Karpas-422 (cell line): ENCODE results near the gene KIF6. TPM values are rescaled to one million over a fixed set of nuclear protein-coding genes. Genes with fewer than 3 reads are reported as not detected.
"Not testable (repeated sequence)": the region's sequence is repeated elsewhere in the genome, so short reads cannot be mapped to it uniquely, and the experiment has no call there.

Source experiments
- DNase-seq: peaks from one replicate; pipeline ENCODE4 v3.0.0-alpha.2; 2015
- H2AFZ ChIP-seq: fragments of 200-600 bp; sonication (generic); 2 replicates; pipeline ENCODE4 v1.6.1; 2014; ENCODE audit warnings: antibody characterized with exemption, low read length, mixed read lengths
- H3K27ac ChIP-seq: fragments of 200-600 bp; sonication (generic); 2 replicates; pipeline ENCODE4 v1.5.1; 2014; ENCODE audit warnings: mild to moderate bottlenecking, low read length, moderate library complexity
- H3K27me3 ChIP-seq: fragments of 200-600 bp; sonication (generic); 2 replicates; pipeline ENCODE4 v1.6.1; 2014; ENCODE audit warnings: low read length, mixed read lengths
- H3K36me3 ChIP-seq: fragments of 200-600 bp; sonication (generic); 2 replicates; pipeline ENCODE4 v1.6.1; 2014; ENCODE audit warnings: low read length, mixed read lengths; ENCODE audit not compliant: insufficient read depth
- H3K4me1 ChIP-seq: fragments of 200-600 bp; sonication (generic); 2 replicates; pipeline ENCODE4 v1.6.1; 2014; ENCODE audit warnings: mild to moderate bottlenecking, low read length, mixed read lengths
- H3K4me2 ChIP-seq: fragments of 200-600 bp; sonication (generic); 2 replicates; pipeline ENCODE4 v1.6.1; 2014; ENCODE audit warnings: low read length, low read depth, mild to moderate bottlenecking; ENCODE audit not compliant: poor library complexity, severe bottlenecking
- H3K4me3 ChIP-seq: fragments of 200-600 bp; sonication (generic); 2 replicates; pipeline ENCODE4 v1.5.1; 2014; ENCODE audit warnings: mild to moderate bottlenecking, antibody characterized with exemption, low read length, mixed read lengths
- H3K79me2 ChIP-seq: fragments of 200-600 bp; sonication (generic); 2 replicates; pipeline ENCODE4 v1.6.1; 2014; ENCODE audit warnings: mild to moderate bottlenecking, low read length, mixed read lengths
- H3K9ac ChIP-seq: fragments of 200-600 bp; sonication (generic); 2 replicates; pipeline ENCODE4 v1.6.0; 2014; ENCODE audit warnings: low read length
- H3K9me2 ChIP-seq: fragments of 200-600 bp; sonication (generic), shearing (Covaris generic); replicated peaks from 2 replicates; pipeline ENCODE4 v1.6.0; 2014; ENCODE audit warnings: mild to moderate bottlenecking, low read length, moderate library complexity; ENCODE audit not compliant: insufficient read depth
- H3K9me3 ChIP-seq: fragments of 300-700, 200-600 bp; sonication (generic); 2 replicates; pipeline ENCODE4 v1.6.1; 2014; ENCODE audit warnings: low read length, mixed read lengths
- H4K20me1 ChIP-seq: fragments of 200-600 bp; sonication (generic); 2 replicates; pipeline ENCODE4 v1.6.1; 2014; ENCODE audit warnings: mild to moderate bottlenecking, antibody characterized with exemption, low read length, low read depth; ENCODE audit not compliant: insufficient read depth
- total RNA-seq: library from RNA; depleted of rRNA; stranded (reverse); fragments of >200 nt; shearing (Covaris generic); gene quantifications from 2 replicates; pipeline ENCODE4 v1.2.3, GENCODE V29; 2014; ENCODE audit warnings: low replicate concordance

The KIF6 gene
- total RNA-seq, 1 experiment from 2014 or later, result not detected

DNA sequence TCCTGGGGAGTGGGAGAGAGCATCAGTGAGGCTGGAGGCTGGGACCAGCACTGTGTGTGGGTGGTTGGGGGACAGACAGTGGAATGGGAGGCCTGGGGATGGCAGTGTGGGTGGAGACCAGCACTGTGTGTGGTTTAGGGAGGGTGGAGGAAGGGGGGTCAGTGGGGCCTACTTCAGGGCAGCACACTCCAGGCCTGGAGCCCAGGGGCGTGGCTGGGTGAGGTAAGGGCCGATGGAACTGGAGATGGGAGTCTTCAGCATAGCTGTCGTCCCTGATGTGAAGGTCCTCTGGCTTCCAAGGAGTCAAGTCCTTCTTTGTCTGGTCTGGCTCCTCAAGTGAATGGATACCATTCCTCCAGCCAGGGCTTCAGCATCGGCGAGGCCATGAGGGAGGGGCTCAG, 429.6 kb downstream of the KIF6 start:
- no peaks in the 10 kb centered on the region for H3K9me3 ChIP-seq
- no peak overlapping the region for H3K27ac ChIP-seq
- H2AFZ ChIP-seq, result no peak overlapping the region
- no peak overlapping the region for H3K4me2 ChIP-seq
- H3K9ac ChIP-seq, result no peak overlapping the region
- H3K79me2 ChIP-seq, result no peaks in the 10 kb centered on the region
- no peaks in the 10 kb centered on the region for H3K36me3 ChIP-seq
- no peaks in the 10 kb centered on the region for H4K20me1 ChIP-seq
- H3K4me3 ChIP-seq, result no peak overlapping the region
- no peaks in the 10 kb centered on the region for H3K27me3 ChIP-seq
- no peaks in the 10 kb centered on the region for H3K4me1 ChIP-seq
- H3K9me2 ChIP-seq, result no peaks in the 10 kb centered on the region
- no peak for DNase-seq

DNA sequence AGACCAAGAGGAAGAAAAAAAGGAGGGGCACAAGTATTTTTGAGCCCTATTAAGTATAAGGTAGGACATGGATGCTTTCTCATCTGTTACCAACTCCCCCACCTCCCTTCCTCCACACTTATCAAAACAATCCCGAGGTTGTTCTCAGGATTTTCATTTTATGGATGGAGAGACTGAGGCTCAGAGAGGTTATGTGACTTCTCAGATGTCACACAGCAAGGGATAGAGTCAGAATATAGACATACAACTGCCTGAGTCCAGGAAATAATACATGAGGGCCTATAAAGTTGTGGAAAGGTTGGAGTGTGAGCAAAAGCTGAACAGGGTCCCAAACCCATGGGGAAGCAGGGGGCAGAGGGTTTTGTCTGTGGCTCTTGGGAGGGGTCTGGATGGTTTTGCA, 430.3 kb downstream of the KIF6 start:
- no peaks in the 10 kb centered on the region for H3K79me2 ChIP-seq
- no peaks in the 10 kb centered on the region for H3K4me1 ChIP-seq
- H3K27me3 ChIP-seq, result no peaks in the 10 kb centered on the region
- H3K9ac ChIP-seq, result no peak overlapping the region
- no peak overlapping the region for H3K4me2 ChIP-seq
- H4K20me1 ChIP-seq, result no peaks in the 10 kb centered on the region
- no peak overlapping the region for H3K4me3 ChIP-seq
- H2AFZ ChIP-seq, result no peak overlapping the region
- H3K9me2 ChIP-seq, result no peaks in the 10 kb centered on the region
- H3K36me3 ChIP-seq, result no peaks in the 10 kb centered on the region
- no peak for DNase-seq
- no peak overlapping the region for H3K27ac ChIP-seq
- H3K9me3 ChIP-seq, result no peaks in the 10 kb centered on the region

DNA sequence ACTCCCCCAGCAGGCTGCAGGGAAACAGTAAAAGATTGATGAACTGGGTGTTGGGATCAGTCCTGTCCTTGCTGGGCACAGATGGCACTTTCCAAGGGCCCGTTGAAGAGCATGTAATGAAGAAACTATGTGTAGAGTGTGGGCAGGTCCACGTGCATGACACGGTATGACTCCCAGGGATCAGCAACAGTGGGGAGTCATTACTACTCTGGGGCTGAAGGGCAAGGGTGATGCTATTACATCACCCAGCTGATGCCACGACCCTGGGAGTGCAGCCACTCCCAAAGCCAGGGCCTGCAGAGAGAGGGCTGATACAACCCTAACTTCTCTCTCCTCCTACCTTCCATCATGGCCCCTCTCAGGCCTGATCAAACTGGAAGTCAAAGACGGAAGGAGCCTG, 431.1 kb downstream of the KIF6 start:
- H3K4me2 ChIP-seq, result no peak overlapping the region
- H4K20me1 ChIP-seq, result no peaks in the 10 kb centered on the region
- no peak overlapping the region for H3K4me3 ChIP-seq
- H3K9me2 ChIP-seq, result no peaks in the 10 kb centered on the region
- H3K27me3 ChIP-seq, result no peaks in the 10 kb centered on the region
- no peak overlapping the region for H2AFZ ChIP-seq
- H3K36me3 ChIP-seq, result no peaks in the 10 kb centered on the region
- no peaks in the 10 kb centered on the region for H3K79me2 ChIP-seq
- no peak for DNase-seq
- no peak overlapping the region for H3K27ac ChIP-seq
- H3K9ac ChIP-seq, result no peak overlapping the region
- no peaks in the 10 kb centered on the region for H3K4me1 ChIP-seq
- H3K9me3 ChIP-seq, result no peaks in the 10 kb centered on the region

DNA sequence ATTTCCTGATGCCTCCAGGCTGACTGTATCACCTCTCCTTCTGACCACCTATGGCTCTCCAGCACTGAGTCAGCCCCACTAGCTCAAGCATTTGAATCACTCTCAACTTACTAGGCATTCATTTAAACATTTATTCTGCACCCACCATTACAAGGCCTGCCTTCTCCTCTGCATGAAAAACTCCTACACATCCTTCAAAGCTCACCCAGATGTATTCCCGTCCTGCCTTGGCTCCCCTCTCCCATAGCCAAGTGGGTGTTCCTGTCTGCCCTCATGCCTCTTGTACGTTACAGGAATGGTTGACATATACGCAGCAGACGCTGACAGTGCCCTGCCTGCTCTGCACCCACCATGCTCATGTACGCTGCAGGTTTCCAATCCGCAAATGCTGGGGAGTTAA, 432.6 kb downstream of the KIF6 start:
- H3K9ac ChIP-seq, result no peak overlapping the region
- H3K27ac ChIP-seq, result no peak overlapping the region
- no peaks in the 10 kb centered on the region for H3K9me2 ChIP-seq
- H2AFZ ChIP-seq, result no peak overlapping the region
- no peaks in the 10 kb centered on the region for H3K27me3 ChIP-seq
- no peaks in the 10 kb centered on the region for H3K36me3 ChIP-seq
- no peak overlapping the region for H3K4me2 ChIP-seq
- DNase-seq, result no peak
- no peak overlapping the region for H3K4me3 ChIP-seq
- no peaks in the 10 kb centered on the region for H4K20me1 ChIP-seq
- H3K79me2 ChIP-seq, result no peaks in the 10 kb centered on the region
- H3K4me1 ChIP-seq, result no peaks in the 10 kb centered on the region
- no peaks in the 10 kb centered on the region for H3K9me3 ChIP-seq

DNA sequence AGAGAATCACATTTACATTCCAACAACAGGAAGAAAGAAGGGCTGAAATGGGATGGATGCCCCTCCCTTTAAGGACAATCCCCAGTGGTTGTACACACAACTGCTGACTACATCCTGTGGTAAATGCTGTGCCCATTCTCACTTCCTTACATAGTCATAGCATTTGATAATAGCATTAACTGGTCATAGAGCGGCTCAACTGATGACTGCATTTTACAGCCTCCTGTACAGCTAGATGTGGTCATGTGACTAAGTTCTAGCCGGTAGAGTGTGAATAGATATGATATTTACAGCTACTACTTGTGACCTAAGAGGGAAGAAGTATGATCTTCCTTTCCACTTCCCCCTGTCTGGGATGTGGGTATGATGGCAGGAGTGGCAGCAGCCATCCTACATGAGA, 435.7 kb downstream of the KIF6 start:
- Histone ChIP-seq H3K36me3 (no peaks in the 10 kb centered on the region), H3K9me3 (no peaks in the 10 kb centered on the region), H3K9ac (no peak overlapping the region), H3K4me3 (no peak overlapping the region), H4K20me1 (no peaks in the 10 kb centered on the region), H3K27me3 (no peaks in the 10 kb centered on the region), H3K4me1 (no peaks in the 10 kb centered on the region), H3K79me2 (no peaks in the 10 kb centered on the region), H2AFZ (no peak overlapping the region), H3K27ac (no peak overlapping the region), H3K4me2 (no peak overlapping the region), H3K9me2 (no peaks in the 10 kb centered on the region)
- DNase-seq, result no peak

DNA sequence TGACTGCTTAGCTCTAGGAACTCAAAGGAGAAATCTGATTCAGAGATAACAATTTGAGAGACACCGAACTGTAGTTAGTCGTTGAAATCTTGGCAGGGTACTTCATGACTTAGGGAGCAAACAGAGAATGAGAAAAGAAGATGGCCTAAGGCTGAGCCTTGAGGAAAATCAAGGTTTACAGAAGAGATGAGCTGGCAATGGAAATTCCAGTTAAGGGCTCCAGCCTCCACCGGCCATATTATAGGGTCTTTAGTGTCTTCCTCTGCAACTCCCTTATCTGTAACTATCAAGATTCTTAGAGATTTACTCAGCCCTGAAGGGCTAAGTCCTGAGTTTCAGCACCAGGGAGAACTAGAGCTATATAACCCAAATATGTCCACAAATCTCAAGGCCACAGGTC, 437.6 kb downstream of the KIF6 start:
- Histone ChIP-seq H3K79me2 (no peaks in the 10 kb centered on the region), H3K4me2 (no peak overlapping the region), H3K4me3 (no peak overlapping the region), H3K9me2 (no peaks in the 10 kb centered on the region), H3K9me3 (no peaks in the 10 kb centered on the region), H3K27ac (no peak overlapping the region), H3K9ac (no peak overlapping the region), H3K27me3 (no peaks in the 10 kb centered on the region), H3K36me3 (no peaks in the 10 kb centered on the region), H2AFZ (no peak overlapping the region), H3K4me1 (no peaks in the 10 kb centered on the region), H4K20me1 (no peaks in the 10 kb centered on the region)
- no peak for DNase-seq

DNA sequence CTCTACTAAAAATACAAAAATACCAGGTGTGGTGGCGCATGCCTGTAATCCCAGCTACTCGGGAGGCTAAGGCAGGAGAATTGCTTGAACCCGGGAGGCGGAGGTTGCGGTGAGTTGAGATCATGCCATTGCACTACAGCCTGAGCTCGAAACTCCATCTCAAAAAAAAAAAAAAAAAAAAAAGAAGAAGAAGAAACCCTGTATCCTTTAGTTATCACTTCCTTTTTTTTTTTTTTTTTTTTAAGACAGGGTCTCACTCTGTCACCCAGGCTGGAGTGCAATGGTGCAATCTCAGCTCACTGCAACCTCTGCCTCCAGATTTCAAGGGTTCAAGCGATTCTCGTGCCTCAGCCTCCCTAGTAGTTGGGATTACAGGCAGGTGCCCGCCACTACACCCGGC, 438.6 kb downstream of the KIF6 start:
- H3K4me1 ChIP-seq, H3K27me3 ChIP-seq, H3K4me2 ChIP-seq, DNase-seq, H3K4me3 ChIP-seq, H4K20me1 ChIP-seq, H3K27ac ChIP-seq, H3K9me2 ChIP-seq, H3K36me3 ChIP-seq, H3K9me3 ChIP-seq, H3K9ac ChIP-seq, H2AFZ ChIP-seq, H3K79me2 ChIP-seq: not testable (repeated sequence)

DNA sequence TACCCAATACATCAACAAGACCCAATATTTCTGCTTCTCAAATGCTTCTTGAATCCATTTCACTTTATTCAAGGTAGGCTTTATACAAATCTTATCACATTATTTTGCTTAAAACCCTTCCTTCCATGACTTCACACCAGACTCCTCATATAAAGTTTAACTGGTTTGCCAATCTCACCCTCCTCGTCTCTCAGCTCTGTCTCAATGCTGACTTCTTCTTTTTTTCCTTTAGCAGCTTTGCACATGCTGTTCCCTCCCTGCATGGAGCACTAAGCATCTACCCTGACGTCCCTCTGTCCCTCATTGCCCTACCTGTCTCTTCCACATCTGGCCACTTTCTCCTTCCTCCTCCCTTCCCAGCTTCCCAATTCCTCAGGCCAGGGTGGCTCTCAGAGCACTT, 442.4 kb downstream of the KIF6 start:
- H4K20me1 ChIP-seq, result no peaks in the 10 kb centered on the region
- no peaks in the 10 kb centered on the region for H3K9me3 ChIP-seq
- H3K9ac ChIP-seq, result no peak overlapping the region
- no peaks in the 10 kb centered on the region for H3K27me3 ChIP-seq
- H3K79me2 ChIP-seq, result no peaks in the 10 kb centered on the region
- no peak overlapping the region for H3K4me3 ChIP-seq
- no peaks in the 10 kb centered on the region for H3K36me3 ChIP-seq
- H2AFZ ChIP-seq, result no peak overlapping the region
- no peaks in the 10 kb centered on the region for H3K4me1 ChIP-seq
- H3K27ac ChIP-seq, result no peak overlapping the region
- DNase-seq, result no peak
- no peaks in the 10 kb centered on the region for H3K9me2 ChIP-seq
- H3K4me2 ChIP-seq, result no peak overlapping the region

DNA sequence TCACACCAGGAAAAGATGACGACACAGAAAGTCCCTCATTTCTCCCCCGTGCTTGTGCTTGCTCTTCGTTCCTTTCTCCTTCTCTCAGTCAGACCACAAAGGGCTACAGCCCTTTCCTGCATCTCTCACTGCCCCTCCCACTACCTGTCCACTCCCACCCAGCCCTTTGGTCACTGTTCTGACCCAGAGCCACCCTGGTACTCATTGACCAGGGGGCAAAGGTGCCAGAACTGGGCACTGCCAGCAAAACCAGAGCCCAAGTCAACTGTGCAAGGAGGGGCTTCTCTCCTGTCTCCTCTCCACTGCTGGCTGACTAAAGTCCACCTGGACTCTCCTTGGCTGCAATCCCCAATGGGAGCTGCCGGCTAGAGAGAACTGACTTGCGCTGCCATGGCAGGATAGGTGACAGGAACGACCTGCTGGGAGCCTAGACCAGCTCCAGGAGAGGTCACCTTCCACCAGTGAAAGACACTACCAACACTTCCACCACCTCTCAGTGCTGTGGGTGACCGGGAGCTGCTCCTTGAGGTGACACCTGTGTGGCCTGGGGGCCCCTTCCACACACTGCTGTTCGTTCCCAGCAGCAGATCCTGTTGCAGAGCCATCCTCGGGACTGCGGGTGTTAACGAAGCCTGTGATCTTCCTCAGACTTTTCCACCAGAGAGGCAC, 443.8 kb downstream of the KIF6 start:
- Histone ChIP-seq H4K20me1 (no peaks in the 10 kb centered on the region), H3K4me1 (no peaks in the 10 kb centered on the region), H3K9me3 (no peaks in the 10 kb centered on the region), H3K4me3 (no peak overlapping the region), H3K27me3 (no peaks in the 10 kb centered on the region), H3K9me2 (no peaks in the 10 kb centered on the region), H3K27ac (no peak overlapping the region), H3K79me2 (no peaks in the 10 kb centered on the region), H3K9ac (no peak overlapping the region), H2AFZ (no peak overlapping the region), H3K4me2 (no peak overlapping the region), H3K36me3 (no peaks in the 10 kb centered on the region)
- no peak for DNase-seq
